KOPT-K1 (cell line): ENCODE measurements around the gene SLK.

Source experiments
- H3K27ac ChIP-seq: fragments of 200-600 bp; sonication (generic); 2 replicates; pipeline ENCODE4 v1.5.1; 2016; ENCODE audit warnings: antibody characterized with exemption, mild to moderate bottlenecking, low read depth, low read length; ENCODE audit not compliant: poor library complexity, severe bottlenecking
- H3K36me3 ChIP-seq: fragments of 200-600 bp; sonication (generic); 2 replicates; pipeline ENCODE4 v1.5.1; 2017; ENCODE audit warnings: antibody characterized with exemption, mild to moderate bottlenecking, low read length, moderate library complexity; ENCODE audit not compliant: insufficient read depth
- H3K9me3 ChIP-seq: fragments of 200-600 bp; sonication (generic); 2 replicates; pipeline ENCODE4 v1.5.1; 2017; ENCODE audit warnings: antibody characterized with exemption, low read length, mild to moderate bottlenecking; ENCODE audit not compliant: insufficient read depth, poor library complexity, severe bottlenecking

The SLK gene

GRCh38 chr10:104040382-104040781, 73.4 kb downstream of the SLK start:
- Histone ChIP-seq H3K36me3 (no peaks in the 10 kb centered on the region), H3K9me3 (no peaks in the 10 kb centered on the region), H3K27ac (no peak overlapping the region)

- Histone ChIP-seq H3K9me3 (no peaks in the 10 kb centered on the region), H3K27ac (no peak overlapping the region), H3K36me3 (no peaks in the 10 kb centered on the region)
These were observed 74.2 kb downstream of the SLK start for GRCh38 chr10:104040862-104041789.

- H3K36me3 ChIP-seq, result no peaks in the 10 kb centered on the region
- no peaks in the 10 kb centered on the region for H3K9me3 ChIP-seq
- H3K27ac ChIP-seq, result no peak overlapping the region
These were observed 75.1 kb downstream of the SLK start for GRCh38 chr10:104041891-104042535.

- Histone ChIP-seq H3K36me3 (no peaks in the 10 kb centered on the region), H3K27ac (no peak overlapping the region), H3K9me3 (no peaks in the 10 kb centered on the region)
These were observed 76.4 kb downstream of the SLK start for GRCh38 chr10:104043185-104043830.

GRCh38 chr10:104043854-104044253, 76.9 kb downstream of the SLK start:
- Histone ChIP-seq H3K36me3 (no peaks in the 10 kb centered on the region), H3K27ac (no peak overlapping the region), H3K9me3 (no peaks in the 10 kb centered on the region)

GRCh38 chr10:104045151-104046089, 78.5 kb downstream of the SLK start:
- Histone ChIP-seq H3K36me3 (no peaks in the 10 kb centered on the region), H3K9me3 (no peaks in the 10 kb centered on the region), H3K27ac (no peak overlapping the region)

GRCh38 chr10:104046651-104047050, 79.7 kb downstream of the SLK start:
- Histone ChIP-seq H3K27ac (no peak overlapping the region), H3K36me3 (no peaks in the 10 kb centered on the region), H3K9me3 (no peaks in the 10 kb centered on the region)

GRCh38 chr10:104049504-104050250, 82.7 kb downstream of the SLK start:
- Histone ChIP-seq H3K36me3 (no peaks in the 10 kb centered on the region), H3K9me3 (no peaks in the 10 kb centered on the region), H3K27ac (no peak overlapping the region)

GRCh38 chr10:104052431-104052830, 85.5 kb downstream of the SLK start:
- Histone ChIP-seq H3K36me3 (no peaks in the 10 kb centered on the region), H3K9me3 (no peaks in the 10 kb centered on the region), H3K27ac (no peak overlapping the region)

- H3K9me3 ChIP-seq, result no peaks in the 10 kb centered on the region
- H3K27ac ChIP-seq, result no peak overlapping the region
- H3K36me3 ChIP-seq, result no peaks in the 10 kb centered on the region
These were observed 86.3 kb downstream of the SLK start for GRCh38 chr10:104053201-104053600.

GRCh38 chr10:104054430-104054829, 87.5 kb downstream of the SLK start:
- Histone ChIP-seq H3K27ac (no peak overlapping the region), H3K36me3 (no peaks in the 10 kb centered on the region), H3K9me3 (no peaks in the 10 kb centered on the region)

GRCh38 chr10:104056619-104057273, 89.8 kb downstream of the SLK start:
- no peaks in the 10 kb centered on the region for H3K9me3 ChIP-seq
- H3K27ac ChIP-seq, result no peak overlapping the region
- H3K36me3 ChIP-seq, result no peaks in the 10 kb centered on the region

GRCh38 chr10:104057717-104058116, 90.8 kb downstream of the SLK start:
- Histone ChIP-seq H3K9me3 (no peaks in the 10 kb centered on the region), H3K27ac (no peak overlapping the region), H3K36me3 (no peaks in the 10 kb centered on the region)
